Esophagus (tissue), 2 donors: ENCODE data around the gene TMEM79. TPM values are rescaled to one million over a fixed set of nuclear protein-coding genes. Genes with fewer than 3 reads are reported as not detected.

Experiments used
- H3K27ac ChIP-seq, 2 donors: one replicate each; pipeline ENCODE4 v1.5.1; 2013; ENCODE audit warnings: low read depth in 2 of 2, mild to moderate bottlenecking in 2 of 2, inconsistent platforms in 1 of 2, low read length in 1 of 2, moderate library complexity in 1 of 2
- H3K27me3 ChIP-seq, 2 donors: one replicate each; pipeline ENCODE4 v1.6.1; 2013; ENCODE audit warnings: low read length in 2 of 2, control low read depth in 1 of 2, mild to moderate bottlenecking in 1 of 2; ENCODE audit not compliant: insufficient read depth in 2 of 2, control insufficient read depth in 1 of 2
- H3K36me3 ChIP-seq, 2 donors: one replicate each; pipeline ENCODE4 v1.6.1; 2013; ENCODE audit warnings: low read length in 1 of 2; ENCODE audit not compliant: control insufficient read depth in 2 of 2, insufficient read depth in 2 of 2
- H3K4me1 ChIP-seq, 2 donors: one replicate each; pipeline ENCODE4 v1.6.1; 2013; ENCODE audit warnings: low read length in 1 of 2; ENCODE audit not compliant: control insufficient read depth in 2 of 2, insufficient read depth in 2 of 2
- H3K4me3 ChIP-seq, 2 donors: one replicate each; pipeline ENCODE4 v1.5.1; 2013; ENCODE audit warnings: low read length in 2 of 2, mild to moderate bottlenecking in 2 of 2, low read depth in 1 of 2, moderate library complexity in 1 of 2
- H3K9me3 ChIP-seq, 2 donors: one replicate each; pipeline ENCODE4 v1.6.1; 2013; ENCODE audit warnings: mild to moderate bottlenecking in 2 of 2, low read depth in 1 of 2, low read length in 1 of 2, moderate library complexity in 1 of 2; ENCODE audit not compliant: control insufficient read depth in 2 of 2, insufficient read depth in 1 of 2
- WGBS, 2 donors: extraction: QIAGEN DNeasy Blood & Tissue Kit; methylation state at CpG; one replicate each; pipeline ENCODE4 v1.1.7; 2013; 5-methylcytosine and 5-hydroxymethylcytosine counted together
- polyA plus RNA-seq, 2 donors: library from polyadenylated mRNA; stranded (reverse); fragments of 200-250 nt; gene quantifications; one replicate each; pipeline ENCODE4 v1.2.3, GENCODE V29; 2013
- donor health status: healthy with polysubstance abuse.
- donor health status: Bipolar disorder and iron deficiency.

TMEM79 gene
- polyA plus RNA-seq, 2 donors: 83.8 to 139 TPM

- Histone ChIP-seq H3K36me3 (peaks cover 0 to 28% of the 10 kb centered on the region in 2 donors), H3K4me3 (peak overlapping the region in 1 of 2 donors; percentile 54), H3K27me3 (no peaks in the 10 kb centered on the region), H3K27ac (peak overlapping the region; percentile 97), H3K9me3 (no peaks in the 10 kb centered on the region), H3K4me1 (peaks cover 0 to 7% of the 10 kb centered on the region in 2 donors)
- WGBS, 2 donors: 16 to 18% methylated on average over 8 of the region's 8 CpGs
These were observed 2.8 kb upstream of the TMEM79 start for GRCh38 chr1:156281281-156281680.

GRCh38 chr1:156281693-156282478 is 2.2 kb upstream of the TMEM79 start:
- Histone ChIP-seq H3K27ac (peak overlapping the region; percentile 97), H3K4me1 (peaks cover 3 to 7% of the 10 kb centered on the region in 2 donors)
- WGBS, 2 donors: 5 to 6% methylated on average over 22 of the region's 22 CpGs

GRCh38 chr1:156282479-156283222 is 1.5 kb upstream of the TMEM79 start, which contains the start of gene SMG5:
Gene SMG5, minus strand, starts transcription at chr1:156282825. Its CDS starts 145 bp downstream, at chr1:156282680.
- Histone ChIP-seq H3K36me3 (peaks cover 0 to 24% of the 10 kb centered on the region in 2 donors), H3K9me3 (no peaks in the 10 kb centered on the region)
- 0 to 1% methylated on average over 50 of the region's 50 CpGs for WGBS, 2 donors

More at GRCh38 chr1:156281693-156282478, 2.2 kb upstream of the TMEM79 start:
- no peaks in the 10 kb centered on the region for H3K27me3 ChIP-seq
- H3K4me3 ChIP-seq: peak overlapping the region; percentile 54 to 87
- H3K36me3 ChIP-seq: peaks cover 0 to 28% of the 10 kb centered on the region in 2 donors
- no peaks in the 10 kb centered on the region for H3K9me3 ChIP-seq

GRCh38 chr1:156283521-156283920 is 604 bp upstream of the TMEM79 start:
- H3K4me3 ChIP-seq: peak overlapping the region; percentile 56 to 87
- H3K9me3 ChIP-seq: no peaks in the 10 kb centered on the region
- peak overlapping the region; percentile 97 for H3K27ac ChIP-seq
- 72% methylated on average over 1 of the region's 1 CpG for WGBS, 2 donors
- peaks cover 3 to 7% of the 10 kb centered on the region in 2 donors for H3K4me1 ChIP-seq
- H3K27me3 ChIP-seq: no peaks in the 10 kb centered on the region
- H3K36me3 ChIP-seq: peaks cover 0 to 20% of the 10 kb centered on the region in 2 donors

More at GRCh38 chr1:156282479-156283222, 1.5 kb upstream of the TMEM79 start, which contains the start of gene SMG5:
- Histone ChIP-seq H3K4me3 (peak within 1 kb of the TSS; percentile 54 to 87), H3K27ac (peak within 1 kb of the TSS; percentile 97), H3K4me1 (peaks cover 3 to 7% of the 10 kb centered on the region in 2 donors), H3K27me3 (no peaks in the 10 kb centered on the region)

- Histone ChIP-seq H3K27me3 (no peaks in the 10 kb centered on the region), H3K9me3 (no peaks in the 10 kb centered on the region), H3K4me1 (peaks cover 3 to 7% of the 10 kb centered on the region in 2 donors), H3K27ac (peak overlapping the region; percentile 85 to 93), H3K4me3 (peak overlapping the region; percentile 55 to 56), H3K36me3 (peaks cover 0 to 19% of the 10 kb centered on the region in 2 donors)
- WGBS, 2 donors: 37 to 61% methylated on average over 4 of the region's 4 CpGs
These were observed 632 bp downstream of the TMEM79 start for GRCh38 chr1:156284757-156285156.

GRCh38 chr1:156285437-156285836 is 1.3 kb downstream of the TMEM79 start:
- WGBS, 2 donors: 77 to 85% methylated on average over 19 to 21 of the region's 21 CpGs
- Histone ChIP-seq H3K36me3 (peaks cover 0 to 19% of the 10 kb centered on the region in 2 donors), H3K27me3 (no peaks in the 10 kb centered on the region), H3K27ac (peak overlapping the region; percentile 85 to 93), H3K4me3 (peak overlapping the region; percentile 55 to 56), H3K4me1 (peaks cover 3 to 7% of the 10 kb centered on the region in 2 donors), H3K9me3 (no peaks in the 10 kb centered on the region)

GRCh38 chr1:156286061-156286460 is 1.9 kb downstream of the TMEM79 start:
- 87 to 93% methylated on average over 8 of the region's 8 CpGs for WGBS, 2 donors
- H3K9me3 ChIP-seq: no peaks in the 10 kb centered on the region
- H3K27ac ChIP-seq: peak overlapping the region; percentile 13 to 93
- no peaks in the 10 kb centered on the region for H3K27me3 ChIP-seq
- peaks cover 0 to 18% of the 10 kb centered on the region in 2 donors for H3K36me3 ChIP-seq
- H3K4me3 ChIP-seq: peak overlapping the region; percentile 55 to 56
- H3K4me1 ChIP-seq: peaks cover 3 to 7% of the 10 kb centered on the region in 2 donors

GRCh38 chr1:156289857-156290256 is 5.7 kb downstream of the TMEM79 start:
- no peak overlapping the region for H3K4me3 ChIP-seq
- H3K36me3 ChIP-seq: peaks cover 0 to 24% of the 10 kb centered on the region in 2 donors
- H3K27me3 ChIP-seq: no peaks in the 10 kb centered on the region
- H3K9me3 ChIP-seq: no peaks in the 10 kb centered on the region
- H3K4me1 ChIP-seq: peaks cover 6 to 26% of the 10 kb centered on the region in 2 donors
- no peak overlapping the region for H3K27ac ChIP-seq

- Histone ChIP-seq H3K36me3 (peaks cover 0 to 12% of the 10 kb centered on the region in 2 donors), H3K4me3 (peak overlapping the region; percentile 34 to 45), H3K9me3 (no peaks in the 10 kb centered on the region), H3K27ac (peak overlapping the region; percentile 61 to 89), H3K27me3 (no peaks in the 10 kb centered on the region), H3K4me1 (peaks cover 5 to 29% of the 10 kb centered on the region in 2 donors)
- WGBS, 2 donors: 24% methylated on average over 37 of the region's 37 CpGs
These were observed 7.3 kb downstream of the TMEM79 start for GRCh38 chr1:156291226-156292061.
